Body of pancreas (tissue), 4 donors: Measurements from ENCODE around the gene CERK. TPM values are rescaled to one million over a fixed set of nuclear protein-coding genes. Genes with fewer than 3 reads are reported as not detected.

Source experiments
- ATAC-seq: fragments of 150-250 bp; one replicate; pipeline ENCODE4 v1.9.1; 2016
- DNase-seq, 4 donors: peaks; one replicate each; pipeline ENCODE4 v3.0.0-alpha.2; 2019
- H3K27ac ChIP-seq, 4 donors: fragments of 200-600 bp; sonication (generic); 1 replicate in 3 of 4; 2 replicates in 1 of 4; pipeline versions ENCODE4 v1.5.1 to v1.6.1; 2016 to 2019; ENCODE audit warnings: mild to moderate bottlenecking in 1 of 4, mixed read lengths in 1 of 4, moderate library complexity in 1 of 4
- H3K27me3 ChIP-seq, 2 donors: fragments of 200-600 bp; sonication (generic); one replicate each; pipeline ENCODE4 v1.6.0; 2016; ENCODE audit warnings: mild to moderate bottlenecking in 1 of 2
- H3K36me3 ChIP-seq, 2 donors: fragments of 200-600 bp; sonication (generic); replicated peaks in 1 of 2; 2 replicates each; pipeline ENCODE4 v1.5.1; 2016; ENCODE audit warnings: low read depth in 2 of 2; ENCODE audit not compliant: insufficient read depth in 1 of 2
- H3K4me1 ChIP-seq: fragments of 200-600 bp; sonication (generic); one replicate; pipeline ENCODE4 v1.6.0; 2016
- H3K4me3 ChIP-seq, 2 donors: fragments of 200-600 bp; sonication (generic); 1 replicate in 1 of 2; 2 replicates in 1 of 2; pipeline ENCODE4 v1.5.1; 2016 to 2019
- H3K9me3 ChIP-seq, 3 donors: fragments of 200-600 bp; sonication (generic); 1 replicate in 2 of 3; 2 replicates in 1 of 3; pipeline ENCODE4 v1.5.1; 2016
- CTCF ChIP-seq, 7 experiments: fragments of 450-650 bp in 4 of 7; fragments of 200-600 bp in 3 of 7; sonication (generic) in 3 of 7; IDR thresholded peaks; one replicate each; pipeline ENCODE4 v1.5.1; 2016 to 2019; ENCODE audit warnings: antibody characterized with exemption in 7 of 7
- POLR2A ChIP-seq, 3 donors: fragments of 450-650 bp; IDR thresholded peaks; one replicate each; pipeline ENCODE4 v1.6.1; 2016; ENCODE audit warnings: antibody characterized with exemption in 3 of 3, mild to moderate bottlenecking in 2 of 3
- WGBS, 2 donors: methylation state at CpG; one replicate each; pipeline ENCODE4 v1.1.5; 2017; 5-methylcytosine and 5-hydroxymethylcytosine counted together
- intact Hi-C: fragments of 100-400 bp; cut with DNase I; formaldehyde crosslinking; loops from one replicate; pipeline ENCODE4 v1.15.1; 2023
- total RNA-seq, 2 donors: library from RNA; depleted of rRNA; stranded (reverse); fragments of >200 nt; gene quantifications; one replicate each; pipeline ENCODE4 v1.1.0, GENCODE V29; 2016

Gene CERK
- total RNA-seq, 2 donors from 2014 or later, result 33.6 to 46.4 TPM

- no peak for DNase-seq
- H3K4me3 ChIP-seq, result no peak overlapping the region
- H3K4me1 ChIP-seq, result no peaks in the 10 kb centered on the region
- no peaks in the 10 kb centered on the region for H3K27me3 ChIP-seq
- intact Hi-C loops, result no loop called here
- H3K36me3 ChIP-seq, result peaks cover 41 to 50% of the 10 kb centered on the region in 2 donors
- H3K9me3 ChIP-seq, result no peaks in the 10 kb centered on the region
- no peak for ATAC-seq
- TF ChIP-seq CTCF (IDR thresholded peaks at IDR 0.05) (no peak), POLR2A (IDR thresholded peaks at IDR 0.05) (no peak)
- WGBS, 2 donors, result 94 to 96% methylated on average over 17 to 24 of the region's 24 CpGs
- no peak overlapping the region for H3K27ac ChIP-seq
Observed at GRCh38 chr22:46697811-46698515, 40.1 kb downstream of the CERK start.

- intact Hi-C loops, result no loop called here
- WGBS, 2 donors, result 87 to 91% methylated on average over 10 of the region's 10 CpGs
- Histone ChIP-seq H3K4me3 (no peak overlapping the region), H3K27ac (no peak overlapping the region), H3K36me3 (peaks cover 41 to 50% of the 10 kb centered on the region in 2 donors), H3K9me3 (no peaks in the 10 kb centered on the region), H3K4me1 (no peaks in the 10 kb centered on the region), H3K27me3 (no peaks in the 10 kb centered on the region)
- no peak for ATAC-seq
- TF ChIP-seq CTCF (IDR thresholded peaks at IDR 0.05) (no peak), POLR2A (IDR thresholded peaks at IDR 0.05) (no peak)
- no peak for DNase-seq
Observed at GRCh38 chr22:46696614-46697013, 41.4 kb downstream of the CERK start.

GRCh38 chr22:46696229-46696518 is 41.9 kb downstream of the CERK start:
- Histone ChIP-seq H3K36me3 (peaks cover 41 to 47% of the 10 kb centered on the region in 2 donors), H3K4me3 (no peak overlapping the region), H3K4me1 (no peaks in the 10 kb centered on the region), H3K9me3 (no peaks in the 10 kb centered on the region), H3K27ac (no peak overlapping the region), H3K27me3 (no peaks in the 10 kb centered on the region)
- no peak for ATAC-seq
- 91% methylated on average over 8 of the region's 11 CpGs; no CpG with 5 or more reads in 1 of the 2 donors for WGBS, 2 donors
- intact Hi-C loops, result no loop called here
- no peak for TF ChIP-seq CTCF (IDR thresholded peaks at IDR 0.05)
- TF ChIP-seq POLR2A (IDR thresholded peaks at IDR 0.05), result no peak
- DNase-seq, result no peak

GRCh38 chr22:46695346-46696228 is 42.5 kb downstream of the CERK start:
- ATAC-seq (no peak), DNase-seq (no peak)
- no peak overlapping the region for H3K27ac ChIP-seq
- TF ChIP-seq CTCF (IDR thresholded peaks at IDR 0.05) (no peak), POLR2A (IDR thresholded peaks at IDR 0.05) (no peak)
- peaks cover 41 to 45% of the 10 kb centered on the region in 2 donors for H3K36me3 ChIP-seq
- H3K9me3 ChIP-seq, result no peaks in the 10 kb centered on the region
- intact Hi-C loops, result no loop called here
- no peaks in the 10 kb centered on the region for H3K27me3 ChIP-seq
- no peak overlapping the region for H3K4me3 ChIP-seq
- 88 to 92% methylated on average over 7 to 21 of the region's 25 CpGs for WGBS, 2 donors
- no peaks in the 10 kb centered on the region for H3K4me1 ChIP-seq
